GM23248 (cell line): Measurements from ENCODE around the gene TENT4A.

ENCODE experiments used
- EZH2 ChIP-seq: fragments of 200-600 bp; sonication (generic); IDR thresholded peaks from 2 replicates; pipeline ENCODE4 v1.6.1; 2018; ENCODE audit warnings: antibody characterized with exemption, mild to moderate bottlenecking; ENCODE audit not compliant: insufficient read depth, poor library complexity, severe bottlenecking
- EZH2phosphoT487 ChIP-seq: fragments of 200-600 bp; sonication (generic); IDR thresholded peaks from 2 replicates; pipeline ENCODE4 v1.6.1; 2018; ENCODE audit warnings: antibody characterized with exemption, moderate library complexity, mild to moderate bottlenecking, low read depth; ENCODE audit not compliant: insufficient read depth

- TF ChIP-seq EZH2phosphoT487, result no peak
- TF ChIP-seq EZH2, result no peak
Measured at GRCh38 chr5:6734781-6735180, 21.5 kb downstream of the TENT4A start.
